Heart left ventricle (tissue), 16 donors: Measurements from ENCODE around the gene CNN2. TPM values are rescaled to one million over a fixed set of nuclear protein-coding genes. Genes with fewer than 3 reads are reported as not detected.

ENCODE experiments used
- ATAC-seq, 4 donors: fragments of 200-7000 bp; cut with Tn5 transposase; one replicate each; pipeline ENCODE4 v1.9.1; 2020 to 2022; ENCODE audit warnings: moderate library complexity in 4 of 4, mild to moderate bottlenecking in 3 of 4, moderate number of reproducible peaks in 1 of 4
- DNase-seq, 5 donors: peaks; one replicate each; pipeline ENCODE4 v3.0.0-alpha.2; 2020
- H3K27ac ChIP-seq, 12 donors: fragments of 200-600 bp; sonication (generic) in 4 of 12; one replicate each; pipeline versions ENCODE4 v1.5.0 to v1.8.0; 2016 to 2022; ENCODE audit warnings: mild to moderate bottlenecking in 2 of 12
- H3K27me3 ChIP-seq, 9 donors: fragments of 200-600 bp; sonication (generic) in 2 of 9; one replicate each; pipeline versions ENCODE4 v1.5.1 to v1.8.0; 2016 to 2022; ENCODE audit warnings: mild to moderate bottlenecking in 3 of 9
- H3K36me3 ChIP-seq, 9 donors: fragments of 200-600 bp; sonication (generic) in 2 of 9; one replicate each; pipeline versions ENCODE4 v1.5.0 to v1.8.0; 2018 to 2022; ENCODE audit warnings: mild to moderate bottlenecking in 2 of 9
- H3K4me1 ChIP-seq, 12 donors: fragments of 200-600 bp; sonication (generic) in 4 of 12; one replicate each; pipeline versions ENCODE4 v1.5.0 to v1.8.0; 2016 to 2022; ENCODE audit warnings: mild to moderate bottlenecking in 3 of 12
- H3K4me3 ChIP-seq, 12 donors: fragments of 200-600 bp; sonication (generic) in 4 of 12; one replicate each; pipeline versions ENCODE4 v1.5.0 to v1.8.0; 2017 to 2022; ENCODE audit warnings: mild to moderate bottlenecking in 9 of 12, moderate library complexity in 4 of 12
- H3K9me3 ChIP-seq, 12 donors: fragments of 200-600 bp; sonication (generic) in 4 of 12; one replicate each; pipeline versions ENCODE4 v1.5.0 to v1.8.0; 2016 to 2022; ENCODE audit warnings: mild to moderate bottlenecking in 1 of 12
- POLR2A ChIP-seq, 2 donors: fragments of 450-650 bp; IDR thresholded peaks; one replicate each; pipeline ENCODE4 v1.6.1; 2017; ENCODE audit warnings: antibody characterized with exemption in 2 of 2, mild to moderate bottlenecking in 2 of 2, moderate library complexity in 2 of 2
- WGBS, 4 donors: extraction: QIAGEN DNeasy Blood & Tissue Kit in 2 of 4; methylation state at CpG; one replicate each; pipeline versions ENCODE4 v1.1.5 to v1.1.7; 2013 to 2018; 5-methylcytosine and 5-hydroxymethylcytosine counted together
- intact Hi-C, 10 donors: fragments of 100-400 bp; cut with DNase I; formaldehyde crosslinking; loops; one replicate each; pipeline versions ENCODE4 v1.11.1 to v1.14.2; 2022
- polyA plus RNA-seq, 2 donors: library from polyadenylated mRNA; stranded (reverse); fragments of 200-250 nt; gene quantifications; one replicate each; pipeline ENCODE4 v1.2.3, GENCODE V29; 2013
- total RNA-seq, 9 donors: library from RNA; depleted of rRNA in 2 of 9; stranded (reverse); fragments of >200 nt in 2 of 9; fragmentation: NEBNext Ultra II Directional in 3 of 9; extraction: Animal tissue kit (Norgen Biotek cat#: 25700) in 3 of 9; gene quantifications; one replicate each; pipeline versions ENCODE4 v1.1.0 to v1.2.4, GENCODE V29; 2016 to 2023
- TF ChIP-seq, protein P1 (sequence below), 12 donors: fragments of 200-600 bp; sonication (generic) in 4 of 12; IDR thresholded peaks; one replicate each; pipeline versions ENCODE4 v1.5.0 to v1.8.0; 2018 to 2022; ENCODE audit warnings: antibody characterized with exemption in 12 of 12, mild to moderate bottlenecking in 5 of 12
- donor health status: ischemic (EF 13 %, LVEDD 7.1; RV severe dilation, severe dysfunction).
- donor health status: healthy with polysubstance abuse.
- donor health status: DM: no; HTN: yes; CAD: no.
- donor health status: DM: no; HTN: no; CAD: no.
- donor health status: ischemic (EF 25% LVEDD 6.9; RV normal size, moderate dysfunction).
- donor health status: ischemic (EF 25% LVEDD 5.7; RV mildly dilated, moderate dysfunction).
- donor health status: healthy.
- donor health status: DM: yes; HTN: yes; CAD: no.
- donor health status: ischemic (EF 35%, LVEDD 5.7; RV mildly dilated, moderate dysfunction).
- donor health status: nonischemic (EF 11% LVEDD 7.7; RV severe dilation, severe dysfunction).
- donor health status: DM: yes; HTN: yes; CAD: no.
- donor health status: PGD.
- donor health status: ischemic (EF 29% LVEDD 5.4; RV normal size, mild dysfunction).
- donor health status: nonischemic (EF 23%, LVEDD 6.1; RV moderate dilation, normal function).

The CNN2 gene
- total and polyA plus RNA-seq, 11 donors: 26.2 to 98.5 (median 58.2) TPM

DNA sequence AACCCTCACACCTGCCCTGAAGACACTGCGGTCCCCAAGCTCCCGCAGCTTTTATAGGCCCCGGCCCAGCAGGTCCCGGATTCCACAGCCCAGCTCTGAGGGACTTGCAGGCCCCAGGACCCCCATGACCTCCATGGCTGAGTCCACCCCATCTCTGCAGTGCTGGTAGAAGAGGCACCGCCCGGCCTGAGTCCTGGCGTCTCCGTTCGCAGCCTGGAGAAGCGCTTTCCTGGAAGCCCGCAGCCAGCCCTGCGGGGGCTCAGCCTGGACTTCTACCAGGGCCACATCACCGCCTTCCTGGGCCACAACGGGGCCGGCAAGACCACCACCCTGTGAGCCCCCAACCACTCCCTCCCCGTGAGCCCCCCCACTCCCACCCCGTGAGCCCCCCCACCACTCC lies 22.7 kb downstream of the CNN2 start:
- ATAC-seq: no peak
- TF ChIP-seq POLR2A (IDR thresholded peaks at IDR 0.05): no peak
- TF ChIP-seq, protein P1, sequence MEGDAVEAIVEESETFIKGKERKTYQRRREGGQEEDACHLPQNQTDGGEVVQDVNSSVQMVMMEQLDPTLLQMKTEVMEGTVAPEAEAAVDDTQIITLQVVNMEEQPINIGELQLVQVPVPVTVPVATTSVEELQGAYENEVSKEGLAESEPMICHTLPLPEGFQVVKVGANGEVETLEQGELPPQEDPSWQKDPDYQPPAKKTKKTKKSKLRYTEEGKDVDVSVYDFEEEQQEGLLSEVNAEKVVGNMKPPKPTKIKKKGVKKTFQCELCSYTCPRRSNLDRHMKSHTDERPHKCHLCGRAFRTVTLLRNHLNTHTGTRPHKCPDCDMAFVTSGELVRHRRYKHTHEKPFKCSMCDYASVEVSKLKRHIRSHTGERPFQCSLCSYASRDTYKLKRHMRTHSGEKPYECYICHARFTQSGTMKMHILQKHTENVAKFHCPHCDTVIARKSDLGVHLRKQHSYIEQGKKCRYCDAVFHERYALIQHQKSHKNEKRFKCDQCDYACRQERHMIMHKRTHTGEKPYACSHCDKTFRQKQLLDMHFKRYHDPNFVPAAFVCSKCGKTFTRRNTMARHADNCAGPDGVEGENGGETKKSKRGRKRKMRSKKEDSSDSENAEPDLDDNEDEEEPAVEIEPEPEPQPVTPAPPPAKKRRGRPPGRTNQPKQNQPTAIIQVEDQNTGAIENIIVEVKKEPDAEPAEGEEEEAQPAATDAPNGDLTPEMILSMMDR (IDR thresholded peaks at IDR 0.05): no peak
- no peak overlapping the region for H3K4me3 ChIP-seq
- no peak overlapping the region for H3K27ac ChIP-seq
- DNase-seq: no peak
- no peaks in the 10 kb centered on the region for H3K9me3 ChIP-seq
- no peaks in the 10 kb centered on the region for H3K27me3 ChIP-seq
- H3K36me3 ChIP-seq: peaks cover 0 to 13% (median 0%) of the 10 kb centered on the region in 9 donors
- intact Hi-C loops: no loop called here
- WGBS, 4 donors: 89 to 95% (median 91%) methylated on average over 14 to 17 of the region's 17 CpGs
- no peaks in the 10 kb centered on the region for H3K4me1 ChIP-seq

DNA sequence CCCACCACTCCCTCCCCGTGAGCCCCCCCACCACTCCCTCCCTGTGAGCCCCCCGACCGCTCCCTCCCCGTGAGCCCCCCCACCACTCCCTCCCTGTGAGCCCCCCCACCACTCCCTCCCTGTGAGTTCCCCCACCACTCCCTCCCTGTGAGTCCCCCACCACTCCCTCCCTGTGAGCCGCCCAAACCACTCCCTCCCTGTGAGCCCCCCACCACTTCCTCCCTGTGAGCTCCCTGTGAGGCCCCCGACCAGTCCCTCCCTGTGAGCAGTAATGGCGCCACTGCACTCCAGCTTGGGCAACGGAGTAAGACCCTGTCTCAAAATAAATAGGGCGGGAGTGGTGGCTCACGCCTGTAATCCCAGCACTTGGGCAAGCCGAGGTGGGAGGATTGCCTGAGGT lies 23.4 kb downstream of the CNN2 start:
- H3K9me3 ChIP-seq: peaks cover 0 to 5% (median 0%) of the 10 kb centered on the region in 12 donors
- TF ChIP-seq, protein P1 (IDR thresholded peaks at IDR 0.05): no peak
- TF ChIP-seq POLR2A (IDR thresholded peaks at IDR 0.05): no peak
- no peaks in the 10 kb centered on the region for H3K4me1 ChIP-seq
- H3K27me3 ChIP-seq: no peaks in the 10 kb centered on the region
- no peak for ATAC-seq
- H3K4me3 ChIP-seq: no peak overlapping the region
- peaks cover 0 to 16% (median 0%) of the 10 kb centered on the region in 9 donors for H3K36me3 ChIP-seq
- 63 to 78% (median 66%) methylated on average over 4 to 11 of the region's 11 CpGs for WGBS, 4 donors
- no peak overlapping the region for H3K27ac ChIP-seq
- no peak for DNase-seq
- intact Hi-C loops: no loop called here

DNA sequence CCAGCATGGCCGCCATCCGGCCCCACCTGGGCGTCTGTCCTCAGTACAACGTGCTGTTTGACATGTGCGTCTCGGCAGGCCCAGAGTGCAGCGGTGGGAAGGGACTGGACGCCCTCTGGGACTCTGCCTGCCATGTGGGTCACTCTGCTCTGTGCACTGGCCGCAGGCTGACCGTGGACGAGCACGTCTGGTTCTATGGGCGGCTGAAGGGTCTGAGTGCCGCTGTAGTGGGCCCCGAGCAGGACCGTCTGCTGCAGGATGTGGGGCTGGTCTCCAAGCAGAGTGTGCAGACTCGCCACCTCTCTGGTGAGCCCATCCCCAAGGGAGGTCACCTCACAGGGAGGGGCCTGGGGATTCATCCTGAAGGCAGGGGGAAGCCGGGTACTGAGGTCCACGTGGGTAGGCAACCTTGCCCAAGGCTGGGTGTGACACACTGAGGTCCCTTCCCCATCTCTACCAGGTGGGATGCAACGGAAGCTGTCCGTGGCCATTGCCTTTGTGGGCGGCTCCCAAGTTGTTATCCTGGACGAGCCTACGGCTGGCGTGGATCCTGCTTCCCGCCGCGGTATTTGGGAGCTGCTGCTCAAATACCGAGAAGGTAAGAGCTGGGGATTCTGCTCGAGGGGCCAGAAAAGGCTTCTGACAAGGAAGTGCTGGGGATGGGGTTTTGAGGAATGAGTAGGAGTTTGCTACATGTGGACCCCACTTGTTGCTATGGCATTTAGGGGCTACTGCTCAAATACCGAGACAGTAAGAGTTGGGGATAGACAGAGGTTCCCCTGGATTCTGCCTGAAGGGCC lies 24.8 kb downstream of the CNN2 start:
- Histone ChIP-seq H3K36me3 (peaks cover 0 to 14% (median 0%) of the 10 kb centered on the region in 9 donors), H3K4me1 (no peaks in the 10 kb centered on the region), H3K4me3 (no peak overlapping the region), H3K27ac (no peak overlapping the region), H3K27me3 (no peaks in the 10 kb centered on the region), H3K9me3 (peaks cover 0 to 15% (median under 1%) of the 10 kb centered on the region in 12 donors)
- no peak for ATAC-seq
- intact Hi-C loops: no loop called here
- TF ChIP-seq, protein P1 (IDR thresholded peaks at IDR 0.05): no peak
- TF ChIP-seq POLR2A (IDR thresholded peaks at IDR 0.05): no peak
- DNase-seq: no peak
- 82 to 85% (median 85%) methylated on average over 28 to 31 of the region's 31 CpGs for WGBS, 4 donors

DNA sequence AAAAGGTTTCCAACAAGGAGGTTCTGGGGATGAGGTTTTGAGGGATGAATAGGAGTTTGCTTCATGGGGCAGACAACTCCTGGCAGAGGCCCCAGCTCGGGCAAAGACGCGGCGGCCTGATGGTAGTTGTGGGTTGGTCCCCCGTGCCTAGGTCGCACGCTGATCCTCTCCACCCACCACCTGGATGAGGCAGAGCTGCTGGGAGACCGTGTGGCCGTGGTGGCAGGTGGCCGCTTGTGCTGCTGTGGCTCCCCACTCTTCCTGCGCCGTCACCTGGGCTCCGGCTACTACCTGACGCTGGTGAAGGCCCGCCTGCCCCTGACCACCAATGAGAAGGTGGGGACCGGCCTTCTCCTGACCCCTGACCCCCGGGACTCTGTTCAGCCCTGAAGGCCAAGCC lies 25.4 kb downstream of the CNN2 start:
- H3K27ac ChIP-seq: no peak overlapping the region
- no peak for ATAC-seq
- no peaks in the 10 kb centered on the region for H3K4me1 ChIP-seq
- intact Hi-C loops: no loop called here
- no peak for DNase-seq
- H3K9me3 ChIP-seq: peaks cover 0 to 21% (median 7%) of the 10 kb centered on the region in 12 donors
- H3K36me3 ChIP-seq: peaks cover 0 to 12% (median 0%) of the 10 kb centered on the region in 9 donors
- TF ChIP-seq, protein P1 (IDR thresholded peaks at IDR 0.05): no peak
- TF ChIP-seq POLR2A (IDR thresholded peaks at IDR 0.05): no peak
- no peaks in the 10 kb centered on the region for H3K27me3 ChIP-seq
- no peak overlapping the region for H3K4me3 ChIP-seq
- WGBS, 4 donors: 90 to 95% (median 92%) methylated on average over 14 to 17 of the region's 17 CpGs
